Suppressor macrophage treated with lipopolysaccharide for 1 hour (primary cell): ENCODE results near the gene HLA-A.

Experiments
- DNase-seq, 3 donors: peaks; one replicate each; pipeline ENCODE4 v3.0.0-alpha.2; 2020 to 2022

Gene HLA-A

GRCh38 chr6:29935273-29935955, 6.9 kb upstream of the HLA-A start:
- no peak for DNase-seq

GRCh38 chr6:29938746-29939508, 3.4 kb upstream of the HLA-A start:
- peak in 2 of 3 donors; percentile 29 to 41 for DNase-seq

- peak; percentile 58 to 84 (median 79) for DNase-seq
Observed at GRCh38 chr6:29941016-29941415, 1.3 kb upstream of the HLA-A start.

- DNase-seq = peak in 2 of 3 donors; percentile 37 to 52
Observed at GRCh38 chr6:29941471-29941870, 861 bp upstream of the HLA-A start.

GRCh38 chr6:29941916-29942274, 437 bp upstream of the HLA-A start:
- DNase-seq = no peak

- DNase-seq = peak; percentile 37 to 64 (median 52)
Observed at GRCh38 chr6:29943053-29943966, 978 bp downstream of the HLA-A start.

- no peak for DNase-seq
Observed at GRCh38 chr6:29945281-29945820, 3.0 kb downstream of the HLA-A start.

GRCh38 chr6:29946223-29947076, 4.1 kb downstream of the HLA-A start:
- no peak for DNase-seq

GRCh38 chr6:29947077-29947980, 5.0 kb downstream of the HLA-A start:
- DNase-seq = peak in 1 of 3 donors; percentile 34

GRCh38 chr6:29948277-29948676, 5.9 kb downstream of the HLA-A start:
- no peak for DNase-seq

- DNase-seq = no peak
Observed at GRCh38 chr6:29949934-29950333, 7.6 kb downstream of the HLA-A start.

- no peak for DNase-seq
Observed at GRCh38 chr6:29951882-29952281, 9.6 kb downstream of the HLA-A start.

GRCh38 chr6:29953001-29953441, 10.7 kb downstream of the HLA-A start:
- peak in 2 of 3 donors; percentile 32 to 41 for DNase-seq

- DNase-seq = peak in 2 of 3 donors; percentile 64 to 71
Observed at GRCh38 chr6:29953686-29954085, 11.4 kb downstream of the HLA-A start.

- DNase-seq = no peak
Observed at GRCh38 chr6:29954272-29954671, 11.9 kb downstream of the HLA-A start.

- DNase-seq = no peak
Observed at GRCh38 chr6:29955783-29956182, 13.5 kb downstream of the HLA-A start.

- no peak for DNase-seq
Observed at GRCh38 chr6:29956518-29956917, 14.2 kb downstream of the HLA-A start.

GRCh38 chr6:29958046-29958445, 15.7 kb downstream of the HLA-A start:
- DNase-seq = no peak

GRCh38 chr6:29958921-29959320, 16.6 kb downstream of the HLA-A start:
- peak in 2 of 3 donors; percentile 54 to 62 for DNase-seq

GRCh38 chr6:29959467-29959866, 17.1 kb downstream of the HLA-A start:
- no peak for DNase-seq

- no peak for DNase-seq
Observed at GRCh38 chr6:29961966-29962365, 19.6 kb downstream of the HLA-A start.
